Immature natural killer cell (primary cell): ENCODE data around the gene EEF1AKMT2. TPM values are rescaled to one million over a fixed set of nuclear protein-coding genes. Genes with fewer than 3 reads are reported as not detected.
"Not testable (repeated sequence)": the region's sequence is repeated elsewhere in the genome, so short reads cannot be mapped to it uniquely, and the experiment has no call there.

Experiments
- DNase-seq, 3 donors: peaks; one replicate each; pipeline ENCODE4 v3.0.0; 2022; ENCODE audit warnings: mixed read lengths in 1 of 3
- H3K27ac Mint-ChIP-seq, 6 donors: one replicate each; pipeline ENCODE4 v1.8.0; 2020; ENCODE audit warnings: mixed read lengths in 6 of 6, mild to moderate bottlenecking in 5 of 6, inconsistent platforms in 4 of 6, moderate library complexity in 3 of 6
- H3K27me3 Mint-ChIP-seq, 3 donors: one replicate each; pipeline ENCODE4 v1.8.0; 2020 to 2021; ENCODE audit warnings: low read depth in 3 of 3, mild to moderate bottlenecking in 3 of 3, mixed read lengths in 3 of 3, moderate library complexity in 3 of 3, inconsistent platforms in 1 of 3
- H3K36me3 Mint-ChIP-seq, 3 donors: one replicate each; pipeline ENCODE4 v1.8.0; 2020; ENCODE audit warnings: mixed read lengths in 3 of 3, inconsistent platforms in 2 of 3, mild to moderate bottlenecking in 2 of 3
- H3K4me1 Mint-ChIP-seq, 2 donors: one replicate each; pipeline ENCODE4 v1.8.0; 2020; ENCODE audit warnings: inconsistent platforms in 2 of 2, mild to moderate bottlenecking in 2 of 2, mixed read lengths in 2 of 2, moderate library complexity in 1 of 2
- H3K4me3 Mint-ChIP-seq, 5 donors: one replicate each; pipeline ENCODE4 v1.8.0; 2020; ENCODE audit warnings: mild to moderate bottlenecking in 5 of 5, mixed read lengths in 5 of 5, inconsistent platforms in 3 of 5, moderate library complexity in 3 of 5
- H3K9me3 Mint-ChIP-seq, 6 donors: one replicate each; pipeline ENCODE4 v1.8.0; 2020; ENCODE audit warnings: mild to moderate bottlenecking in 6 of 6, mixed read lengths in 6 of 6, inconsistent platforms in 4 of 6, moderate library complexity in 3 of 6
- polyA plus RNA-seq, 3 donors: library from polyadenylated mRNA; unstranded; fragments of 300-500 nt; fragmentation: Illumina TruSeq; gene quantifications; one replicate each; pipeline ENCODE4 v1.2.3, GENCODE V29; 2021

The EEF1AKMT2 gene
- polyA plus RNA-seq, 3 donors from 2014 or later, result 15.9 to 24.0 (median 18.5) TPM

DNA sequence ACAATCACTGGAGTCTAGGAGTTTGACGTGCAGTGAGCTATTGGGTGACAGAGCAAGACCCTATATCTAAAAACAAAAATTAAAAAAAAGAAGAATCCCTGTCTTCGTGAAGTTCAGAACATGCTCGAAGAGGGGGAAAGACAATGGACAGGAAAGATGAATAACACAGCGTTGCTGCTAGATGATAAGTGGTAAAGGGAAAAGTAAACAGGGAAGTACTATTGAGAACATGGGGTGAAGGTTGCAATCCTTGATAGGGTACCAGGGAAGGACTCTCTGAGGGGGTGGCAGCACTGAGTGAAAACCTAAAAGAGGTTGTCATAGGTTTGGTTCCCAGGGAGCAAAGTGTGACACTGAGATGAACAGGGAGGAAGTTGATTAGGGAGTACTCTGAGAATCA lies 7.1 kb upstream of the EEF1AKMT2 start:
- Mint-ChIP-seq H3K9me3 (no peaks in the 10 kb centered on the region), H3K4me1 (peaks cover 20 to 21% of the 10 kb centered on the region in 2 donors), H3K27me3 (peaks cover 3 to 7% (median 3%) of the 10 kb centered on the region in 3 donors), H3K27ac (peak overlapping the region in 1 of 6 donors; percentile 15), H3K4me3 (no peak overlapping the region), H3K36me3 (no peaks in the 10 kb centered on the region)
- DNase-seq, result no peak

DNA sequence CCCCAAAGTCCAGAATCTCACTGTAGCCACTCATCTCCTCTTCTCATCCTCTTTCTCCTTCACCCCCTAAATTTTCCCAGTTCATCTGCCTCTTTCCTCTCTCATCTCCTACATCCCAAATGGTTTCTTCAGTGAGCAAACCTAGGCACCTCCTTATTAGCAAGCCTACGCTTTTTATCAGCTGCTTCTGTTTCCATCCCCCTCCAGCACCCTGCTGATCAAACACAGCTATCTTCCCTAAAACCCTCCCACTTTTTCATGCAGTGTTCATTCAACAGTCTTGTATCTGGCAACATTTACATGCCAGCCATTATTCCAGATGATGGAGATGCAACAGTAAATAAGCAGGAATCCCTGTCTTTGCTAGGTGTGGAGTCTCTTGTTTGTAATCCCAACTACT lies 6.7 kb upstream of the EEF1AKMT2 start:
- Mint-ChIP-seq H3K4me1 (peaks cover 19 to 20% of the 10 kb centered on the region in 2 donors), H3K27ac (no peak overlapping the region), H3K4me3 (no peak overlapping the region), H3K27me3 (peaks cover 3 to 7% (median 3%) of the 10 kb centered on the region in 3 donors), H3K9me3 (no peaks in the 10 kb centered on the region), H3K36me3 (no peaks in the 10 kb centered on the region)
- DNase-seq, result no peak

DNA sequence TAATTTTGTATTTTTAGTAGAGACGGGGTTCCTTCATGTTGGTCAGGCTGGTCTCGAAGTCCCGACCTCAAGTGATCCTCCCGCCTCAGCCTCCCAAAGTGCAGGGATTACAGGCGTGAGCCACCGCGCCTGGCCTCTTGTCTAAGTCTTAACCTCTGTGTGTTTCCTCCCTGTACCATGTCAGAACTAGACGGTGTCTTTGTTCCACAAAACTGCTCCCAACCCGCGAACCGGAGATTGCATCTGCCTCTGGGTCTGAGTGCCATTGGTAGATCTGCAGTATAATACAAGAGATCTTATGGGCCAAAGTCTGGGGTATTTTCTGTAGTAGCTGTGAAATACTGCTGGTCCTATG lies 1.3 kb upstream of the EEF1AKMT2 start:
- Mint-ChIP-seq H3K27ac (peak overlapping the region; percentile 11 to 93 (median 82)), H3K4me1 (peaks cover 23 to 25% of the 10 kb centered on the region in 2 donors), H3K36me3 (peaks cover 0 to 3% (median 3%) of the 10 kb centered on the region in 3 donors), H3K9me3 (no peaks in the 10 kb centered on the region), H3K4me3 (peak overlapping the region; percentile 92 to 99 (median 97)), H3K27me3 (peaks cover 2 to 11% (median 3%) of the 10 kb centered on the region in 3 donors)
- no peak for DNase-seq

DNA sequence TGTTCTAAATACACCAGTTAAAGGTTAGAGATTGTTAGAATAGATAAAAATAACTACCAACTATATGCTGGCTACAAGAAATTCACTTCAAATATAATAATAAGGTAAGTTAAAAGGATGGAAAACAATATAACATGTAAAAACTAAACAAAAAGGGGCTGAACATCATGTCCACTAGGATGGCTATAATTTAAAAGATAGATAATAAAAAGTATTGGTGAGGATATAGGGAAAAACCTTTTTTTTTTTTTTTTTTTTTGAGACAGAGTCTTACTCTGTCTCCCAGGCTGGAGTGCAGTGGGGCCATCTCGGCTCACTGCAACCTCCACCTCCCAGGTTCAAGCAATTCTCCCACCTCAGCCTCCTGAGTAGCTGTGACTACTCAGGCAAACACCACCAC lies 8.8 kb downstream of the EEF1AKMT2 start:
- not testable (repeated sequence) for DNase-seq, H3K27ac Mint-ChIP-seq, H3K4me1 Mint-ChIP-seq, H3K27me3 Mint-ChIP-seq, H3K4me3 Mint-ChIP-seq, H3K9me3 Mint-ChIP-seq
- H3K36me3 Mint-ChIP-seq, result peaks cover 12 to 18% (median 16%) of the 10 kb centered on the region in 3 donors

DNA sequence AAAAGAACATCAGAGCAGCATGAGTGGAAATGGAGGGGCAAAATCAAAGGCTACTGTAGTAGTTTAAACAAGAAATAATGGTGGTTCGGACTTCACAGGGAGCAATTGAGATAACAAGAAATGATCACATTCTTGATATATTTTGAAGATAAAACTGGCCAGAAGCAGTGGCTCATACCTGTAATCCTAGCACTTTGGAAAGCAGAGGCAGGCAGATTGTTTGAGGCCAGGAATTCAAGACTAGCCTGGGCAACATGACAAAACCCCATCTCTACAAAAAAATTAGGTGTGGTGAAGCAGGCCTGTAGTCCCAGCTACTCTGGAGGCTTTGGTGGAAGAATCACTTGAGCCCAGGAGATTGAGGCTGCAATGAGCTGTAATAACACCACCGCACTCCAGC lies 22.9 kb downstream of the EEF1AKMT2 start:
- H3K36me3 Mint-ChIP-seq, result peaks cover 17 to 38% (median 19%) of the 10 kb centered on the region in 3 donors
- H3K4me1 Mint-ChIP-seq, result no peaks in the 10 kb centered on the region

DNA sequence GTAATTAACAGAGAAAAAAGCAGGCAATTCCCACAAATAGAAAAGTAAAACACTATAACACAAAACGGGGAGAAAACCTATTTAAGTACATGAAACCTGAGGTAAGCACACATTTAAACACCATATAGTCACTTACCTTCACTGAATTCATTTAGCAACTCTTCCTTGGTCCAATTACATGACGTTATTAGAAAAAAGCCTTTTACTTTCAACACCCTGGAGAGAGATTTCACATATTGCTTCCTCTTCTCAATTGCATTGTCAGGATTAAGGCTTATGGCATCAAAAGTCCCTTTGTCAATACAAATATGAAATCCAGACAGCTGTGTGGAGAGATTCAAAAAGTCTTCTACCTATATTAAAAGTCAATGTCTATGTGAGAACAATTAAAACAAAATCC lies 26.4 kb downstream of the EEF1AKMT2 start:
- Mint-ChIP-seq H3K4me1 (no peaks in the 10 kb centered on the region), H3K27me3 (peaks cover 0 to 3% (median 0%) of the 10 kb centered on the region in 3 donors), H3K4me3 (no peak overlapping the region), H3K9me3 (no peaks in the 10 kb centered on the region), H3K27ac (no peak overlapping the region), H3K36me3 (peaks cover 15 to 35% (median 17%) of the 10 kb centered on the region in 3 donors)
- DNase-seq, result no peak

More for the DNA sequence above, 22.9 kb downstream of the EEF1AKMT2 start:
- H3K9me3 Mint-ChIP-seq, result no peaks in the 10 kb centered on the region
- H3K4me3 Mint-ChIP-seq, result no peak overlapping the region
- DNase-seq, result no peak
- peaks cover 0 to 5% (median 0%) of the 10 kb centered on the region in 3 donors for H3K27me3 Mint-ChIP-seq
- H3K27ac Mint-ChIP-seq, result no peak overlapping the region

DNA sequence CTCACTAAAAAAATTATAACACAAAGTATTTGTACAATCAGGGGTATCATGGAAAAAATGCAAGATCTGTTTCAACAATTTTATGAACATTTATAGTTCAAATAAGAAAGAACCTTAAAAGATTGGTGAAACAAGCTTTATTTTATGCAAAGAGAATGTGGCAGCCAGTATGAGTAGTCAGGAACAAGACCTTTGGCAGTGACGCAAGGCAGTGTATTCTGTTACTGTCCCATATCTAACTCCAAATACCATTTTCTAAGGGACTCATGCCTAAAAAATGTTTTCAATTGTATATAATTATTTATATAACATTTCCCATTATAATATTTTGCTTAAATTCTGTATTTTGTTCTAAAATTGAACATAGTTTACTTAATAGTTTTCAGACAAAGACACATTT lies 28.4 kb downstream of the EEF1AKMT2 start:
- no peak for DNase-seq
- H3K36me3 Mint-ChIP-seq, result peaks cover 16 to 45% (median 27%) of the 10 kb centered on the region in 3 donors
- no peaks in the 10 kb centered on the region for H3K4me1 Mint-ChIP-seq
- H3K9me3 Mint-ChIP-seq, result no peaks in the 10 kb centered on the region
- no peak overlapping the region for H3K4me3 Mint-ChIP-seq
- no peaks in the 10 kb centered on the region for H3K27me3 Mint-ChIP-seq
- no peak overlapping the region for H3K27ac Mint-ChIP-seq

DNA sequence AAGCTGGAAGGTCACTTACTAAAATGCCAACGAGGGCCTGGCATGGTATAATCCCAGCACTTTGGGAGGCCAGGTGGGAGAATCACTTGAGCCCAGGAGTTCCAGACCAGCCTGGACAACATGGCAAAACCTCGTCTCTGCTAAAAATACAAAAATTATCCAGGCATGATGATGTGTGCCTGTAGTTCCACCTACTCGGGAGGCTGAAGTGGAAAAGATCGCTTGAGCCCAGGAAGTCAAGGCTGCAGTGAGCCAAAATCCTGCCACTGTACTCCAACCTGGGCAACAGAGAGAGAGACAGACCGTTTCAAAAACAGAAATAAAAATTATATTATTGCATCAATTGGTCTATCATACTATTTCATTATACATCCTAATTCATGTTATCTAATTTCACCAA lies 29.4 kb downstream of the EEF1AKMT2 start:
- H3K36me3 Mint-ChIP-seq, result peaks cover 16 to 43% (median 23%) of the 10 kb centered on the region in 3 donors
- H3K4me1 Mint-ChIP-seq, result no peaks in the 10 kb centered on the region
- H3K27me3 Mint-ChIP-seq, result no peaks in the 10 kb centered on the region
- peak overlapping the region in 1 of 6 donors; percentile 67 for H3K27ac Mint-ChIP-seq
- no peak overlapping the region for H3K4me3 Mint-ChIP-seq
- H3K9me3 Mint-ChIP-seq, result no peaks in the 10 kb centered on the region
- DNase-seq, result no peak

DNA sequence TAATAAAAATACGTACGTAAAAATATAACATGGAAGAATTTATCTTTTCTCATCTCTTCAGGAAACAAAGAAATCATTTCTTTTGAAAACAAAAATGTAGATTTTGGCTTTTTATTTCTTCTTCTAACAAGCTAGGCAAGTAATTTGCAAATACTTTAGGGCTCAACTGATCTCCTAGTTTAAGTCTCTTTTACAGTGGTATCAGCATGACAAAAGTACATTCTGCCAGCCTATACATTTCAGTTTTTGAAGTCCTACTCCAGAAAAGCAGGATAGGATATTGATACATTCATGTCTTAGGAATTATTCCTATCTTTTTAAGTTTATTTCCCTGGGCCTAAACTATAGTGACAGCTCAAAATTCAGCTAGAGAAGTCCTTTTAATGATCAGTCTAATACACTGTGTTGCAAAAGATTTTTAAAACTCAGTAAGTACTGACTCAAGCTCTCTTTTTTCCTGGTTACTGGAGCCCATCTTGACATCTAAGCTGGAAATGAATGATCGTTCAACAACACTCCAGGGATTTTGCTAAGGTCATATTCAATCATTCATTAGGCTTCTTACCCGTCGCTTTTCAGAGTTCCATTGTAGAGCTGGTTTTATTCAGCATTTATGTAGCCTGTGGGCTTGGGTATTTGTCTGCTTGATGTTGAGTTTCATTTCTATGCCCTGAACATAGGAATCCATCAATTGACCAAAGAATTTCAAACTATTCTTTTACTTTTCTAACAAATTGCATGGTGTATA lies 35.4 kb downstream of the EEF1AKMT2 start:
- no peak overlapping the region for H3K27ac Mint-ChIP-seq
- no peaks in the 10 kb centered on the region for H3K27me3 Mint-ChIP-seq
- H3K4me3 Mint-ChIP-seq, result no peak overlapping the region
- no peaks in the 10 kb centered on the region for H3K9me3 Mint-ChIP-seq
- no peak for DNase-seq
- no peaks in the 10 kb centered on the region for H3K4me1 Mint-ChIP-seq
- peaks cover 10 to 36% (median 23%) of the 10 kb centered on the region in 3 donors for H3K36me3 Mint-ChIP-seq

DNA sequence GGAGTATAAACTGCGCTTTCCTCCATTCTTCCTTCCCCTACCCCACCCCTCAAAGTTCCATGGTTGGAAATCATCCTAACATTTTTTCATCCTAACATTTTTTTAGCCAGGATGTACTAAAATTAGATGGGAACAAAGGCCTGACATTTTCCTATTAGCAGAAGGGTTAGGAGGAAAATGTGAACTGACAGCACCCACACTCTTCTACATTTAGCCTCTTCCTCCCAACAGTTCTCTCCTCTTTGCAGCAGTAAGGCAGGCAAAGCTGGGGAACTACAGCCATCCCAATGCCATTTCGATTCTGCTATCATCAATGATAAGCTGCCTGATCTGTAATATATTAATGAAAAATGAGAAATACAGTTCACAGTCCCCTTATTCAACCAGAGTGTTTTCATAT lies 36.1 kb downstream of the EEF1AKMT2 start:
- H3K27me3 Mint-ChIP-seq, result no peaks in the 10 kb centered on the region
- no peak for DNase-seq
- H3K4me3 Mint-ChIP-seq, result no peak overlapping the region
- H3K9me3 Mint-ChIP-seq, result no peaks in the 10 kb centered on the region
- H3K27ac Mint-ChIP-seq, result no peak overlapping the region
- no peaks in the 10 kb centered on the region for H3K4me1 Mint-ChIP-seq
- H3K36me3 Mint-ChIP-seq, result peaks cover 9 to 29% (median 18%) of the 10 kb centered on the region in 3 donors

DNA sequence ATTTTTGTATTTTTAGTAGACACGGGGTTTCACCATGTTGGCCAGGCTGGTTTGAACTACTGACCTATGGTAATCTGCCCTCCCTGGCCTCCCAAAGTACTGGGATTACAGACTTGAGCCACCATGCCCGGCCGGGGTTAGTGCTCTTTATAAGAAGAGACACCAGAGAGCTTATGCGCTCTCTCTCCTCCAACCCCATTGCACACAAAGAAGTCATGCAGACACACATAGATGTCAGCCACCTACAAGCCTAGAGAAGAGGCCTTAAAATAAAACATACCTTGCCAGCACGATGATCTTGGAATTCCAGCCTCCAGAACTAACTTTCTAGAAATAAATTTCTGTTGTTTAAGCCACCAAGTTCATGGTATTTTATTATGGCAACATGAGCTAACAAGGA lies 37.5 kb downstream of the EEF1AKMT2 start:
- Mint-ChIP-seq H3K27ac (no peak overlapping the region), H3K4me3 (no peak overlapping the region), H3K36me3 (peaks cover 5 to 21% (median 9%) of the 10 kb centered on the region in 3 donors), H3K4me1 (peaks cover 0 to 3% of the 10 kb centered on the region in 2 donors), H3K9me3 (no peaks in the 10 kb centered on the region), H3K27me3 (no peaks in the 10 kb centered on the region)
- no peak for DNase-seq

DNA sequence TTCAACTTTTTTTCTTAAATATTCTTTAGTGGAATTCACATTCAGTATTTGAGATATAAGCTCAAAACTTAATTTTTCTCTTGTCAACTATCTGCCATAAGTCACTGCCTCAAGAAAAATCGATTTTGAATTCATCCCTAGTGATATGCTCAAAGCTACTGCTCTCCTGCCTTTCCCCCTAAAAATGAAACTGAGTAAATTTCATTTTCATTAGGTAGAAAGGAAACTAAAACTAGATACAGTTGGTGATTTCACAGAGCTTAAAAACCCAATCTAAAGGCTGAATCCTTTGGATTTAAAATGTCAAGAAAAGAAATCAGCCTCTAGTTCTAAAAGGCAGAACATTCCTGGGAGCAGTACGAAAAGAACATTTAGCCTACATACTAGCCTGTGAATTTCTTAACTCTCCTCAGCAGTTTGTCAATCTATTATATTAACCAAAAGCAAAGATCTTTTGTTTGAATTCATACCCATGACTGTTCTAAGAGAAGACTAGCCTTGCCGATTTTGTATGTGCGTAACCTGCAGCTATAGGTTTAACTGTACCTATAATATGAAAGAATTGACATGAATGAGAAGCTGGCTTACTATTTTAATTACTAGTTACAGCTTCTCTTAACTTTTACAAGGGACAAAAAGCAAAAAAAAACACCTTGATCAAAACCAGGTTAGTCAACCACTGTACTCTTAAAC lies 42.6 kb downstream of the EEF1AKMT2 start:
- peak overlapping the region in 5 of 6 donors; percentile 21 to 71 (median 56) for H3K27ac Mint-ChIP-seq

DNA sequence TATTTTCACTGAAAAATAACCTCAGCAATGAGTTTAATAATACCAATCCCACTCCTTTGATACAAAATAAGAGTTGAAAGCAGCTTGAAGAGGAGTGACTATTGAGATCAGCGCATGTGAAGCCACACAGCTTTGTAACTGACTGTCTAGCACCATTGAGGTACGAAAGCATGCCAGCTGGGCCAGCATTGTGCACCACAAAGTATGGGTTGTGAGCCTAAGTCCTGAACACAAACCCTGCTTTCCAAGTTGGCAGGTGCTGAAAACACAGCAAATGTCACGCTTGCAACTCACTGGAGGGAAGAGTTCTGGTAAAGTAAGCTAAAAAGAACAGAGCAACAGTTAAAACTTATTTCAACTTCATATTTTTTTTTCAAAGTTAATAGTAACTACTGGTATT lies 43.5 kb downstream of the EEF1AKMT2 start:
- DNase-seq, result no peak
- H3K4me1 Mint-ChIP-seq, result peaks cover 14 to 23% of the 10 kb centered on the region in 2 donors
- H3K27ac Mint-ChIP-seq, result peak overlapping the region in 3 of 6 donors; percentile 30 to 55 (median 52)
- no peak overlapping the region for H3K4me3 Mint-ChIP-seq
- H3K27me3 Mint-ChIP-seq, result peaks cover 2 to 15% (median 10%) of the 10 kb centered on the region in 3 donors
- H3K36me3 Mint-ChIP-seq, result no peaks in the 10 kb centered on the region
- H3K9me3 Mint-ChIP-seq, result no peaks in the 10 kb centered on the region

More for the DNA sequence above, 42.6 kb downstream of the EEF1AKMT2 start:
- Mint-ChIP-seq H3K4me3 (no peak overlapping the region), H3K9me3 (no peaks in the 10 kb centered on the region), H3K4me1 (peaks cover 14 to 23% of the 10 kb centered on the region in 2 donors), H3K27me3 (peaks cover 0 to 9% (median 8%) of the 10 kb centered on the region in 3 donors), H3K36me3 (peaks cover 0 to under 1% (median under 1%) of the 10 kb centered on the region in 3 donors)
- no peak for DNase-seq

DNA sequence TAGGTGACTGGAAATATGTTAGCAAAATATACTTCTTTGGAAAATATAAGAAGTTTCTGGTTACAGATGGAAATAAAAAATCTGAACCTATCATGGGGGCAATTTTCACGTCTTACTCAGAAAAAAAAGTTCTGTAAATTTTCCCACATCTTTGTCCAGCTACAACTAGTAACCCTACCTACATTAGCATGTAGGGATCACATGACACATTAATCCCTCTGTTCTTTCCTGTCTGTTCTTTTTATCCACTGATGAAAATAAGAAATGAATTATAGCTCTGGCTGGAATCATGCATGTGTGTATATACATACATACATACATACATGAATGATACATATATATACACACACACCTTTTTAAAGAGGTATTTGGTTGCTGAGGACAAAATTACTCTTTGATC lies 43.9 kb downstream of the EEF1AKMT2 start:
- Mint-ChIP-seq H3K27ac (no peak overlapping the region), H3K9me3 (no peaks in the 10 kb centered on the region), H3K4me1 (peaks cover 14 to 25% of the 10 kb centered on the region in 2 donors), H3K27me3 (peaks cover 5 to 18% (median 12%) of the 10 kb centered on the region in 3 donors), H3K4me3 (no peak overlapping the region), H3K36me3 (no peaks in the 10 kb centered on the region)
- DNase-seq, result no peak
